Left lobe of liver (tissue), 2 donors: Measurements from ENCODE around the gene TMEM82. TPM values are rescaled to one million over a fixed set of nuclear protein-coding genes. Genes with fewer than 3 reads are reported as not detected.

ENCODE experiments used
- ATAC-seq: fragments of 200-7000 bp; cut with Tn5 transposase; one replicate; pipeline ENCODE4 v1.9.1; 2020; ENCODE audit warnings: mild to moderate bottlenecking, moderate library complexity
- DNase-seq: peaks from one replicate; pipeline ENCODE4 v3.0.0-alpha.2; 2020; ENCODE audit warnings: low spot score
- total RNA-seq: library from RNA; stranded (reverse); gene quantifications from one replicate; pipeline ENCODE4 v1.2.1, GENCODE V29; 2021
- donor health status: DM: no; HTN: no; CAD: no; lungs with moderate emphysema.
- donor health status: DM: no; HTN: yes; CAD: no.

TMEM82 gene
- total RNA-seq, 1 donor from 2014 or later, result 33.0 TPM

- ATAC-seq (no peak), DNase-seq (no peak)
Measured at GRCh38 chr1:15719381-15720120, 22.7 kb upstream of the TMEM82 start.

DNA sequence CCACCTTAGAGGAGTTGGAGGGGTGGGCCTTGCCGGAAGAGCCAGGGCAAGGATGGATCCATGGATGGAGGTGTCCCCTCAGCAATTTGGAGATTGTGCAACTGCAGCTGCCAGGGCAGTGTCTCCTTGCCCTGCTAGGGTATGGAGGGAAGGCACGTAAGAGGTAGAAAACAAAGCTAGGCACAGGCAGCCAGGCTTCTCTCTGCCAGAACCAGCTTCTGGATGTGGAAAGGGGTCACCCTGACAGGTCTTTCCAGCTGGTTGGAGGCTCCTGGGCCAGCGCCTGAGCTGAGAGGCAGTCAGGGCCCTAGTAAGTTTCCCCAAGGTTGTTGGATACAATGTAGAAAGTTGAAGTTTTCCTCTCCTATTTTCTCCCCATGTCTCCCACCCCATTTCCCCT, 21.4 kb upstream of the TMEM82 start:
- ATAC-seq, result no peak

GRCh38 chr1:15722411-15722810, 19.9 kb upstream of the TMEM82 start:
- no peak for DNase-seq
- no peak for ATAC-seq

More for the DNA sequence above, 21.4 kb upstream of the TMEM82 start:
- DNase-seq, result no peak

DNA sequence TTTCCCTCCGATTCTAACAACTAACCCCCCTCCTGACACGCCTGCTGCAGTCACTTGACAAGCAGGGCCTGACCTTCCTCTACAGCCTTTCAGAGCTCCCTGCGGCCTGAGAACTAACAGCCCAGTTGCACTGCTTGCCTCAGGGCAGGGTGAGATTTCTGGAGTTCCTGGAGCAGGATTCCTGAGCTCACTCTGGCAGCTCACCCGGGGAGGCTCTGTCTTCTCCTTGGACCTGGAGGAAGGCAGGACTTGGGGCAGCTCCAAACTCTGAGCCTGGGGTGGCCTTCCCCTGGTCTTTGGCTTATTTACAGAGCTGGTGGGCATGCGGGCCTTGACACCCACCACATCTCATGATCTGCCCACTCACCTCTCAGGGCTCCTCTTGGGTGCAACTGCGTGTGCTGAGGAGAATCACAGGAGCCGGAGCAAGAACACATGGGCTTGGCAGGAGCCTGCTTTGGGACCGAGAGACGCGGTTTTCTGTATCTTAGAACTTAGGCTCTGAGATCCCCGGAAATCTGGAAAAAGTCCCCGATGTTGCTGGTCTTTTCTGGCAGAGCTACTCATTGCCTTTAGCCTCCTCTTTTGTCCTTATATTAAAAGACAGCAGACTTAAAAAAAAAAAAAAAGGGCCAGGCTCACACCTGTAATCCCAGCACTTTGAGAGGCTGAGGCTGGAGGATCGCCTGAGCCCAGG, 19.3 kb upstream of the TMEM82 start:
- DNase-seq (no peak), ATAC-seq (no peak)

- DNase-seq (no peak), ATAC-seq (no peak)
Measured at GRCh38 chr1:15723631-15724246, 18.6 kb upstream of the TMEM82 start.

DNA sequence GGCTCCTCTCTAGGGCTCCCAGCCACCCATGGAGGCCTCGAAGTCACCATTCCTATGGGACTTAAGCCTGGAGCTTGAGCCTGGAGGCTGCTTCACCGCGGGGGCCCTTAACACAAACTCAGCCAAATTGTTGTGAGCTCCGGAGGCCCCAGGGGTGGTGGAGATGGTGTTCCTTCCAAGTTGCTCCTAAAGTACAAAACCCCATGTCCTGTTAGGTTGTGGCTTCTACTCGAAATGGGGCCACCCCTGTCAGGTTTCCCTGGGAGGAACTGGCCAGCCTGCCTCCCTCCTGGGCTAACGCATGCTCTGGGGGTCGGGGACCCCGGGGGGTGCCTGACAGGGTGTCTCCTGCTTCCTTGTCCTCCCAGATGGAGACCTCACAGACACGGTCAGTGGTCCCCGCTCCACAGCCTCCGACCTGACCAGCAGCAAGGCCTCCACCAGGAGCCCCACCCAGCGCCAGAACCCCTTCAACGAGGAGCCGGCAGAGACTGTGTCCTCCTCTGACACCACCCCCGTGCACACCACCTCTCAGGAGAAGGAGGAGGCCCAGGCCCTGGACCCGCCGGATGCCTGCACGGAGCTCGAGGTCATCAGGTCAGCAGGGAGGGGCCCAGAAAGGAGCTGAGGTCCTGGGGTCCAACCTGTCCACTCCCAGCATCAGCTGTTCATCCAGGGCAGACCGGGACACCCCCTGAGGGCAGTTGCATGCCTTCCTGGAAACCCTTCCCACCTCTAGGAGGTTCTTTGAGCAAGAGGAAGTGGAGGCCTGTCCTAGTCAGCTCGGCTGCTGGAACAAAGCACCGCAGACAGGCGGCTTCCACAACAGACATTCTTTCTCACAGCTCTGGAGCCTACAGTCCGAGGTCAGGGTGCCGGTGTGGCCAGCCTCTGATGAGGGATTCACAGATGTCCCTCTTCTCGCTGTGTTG, 17.1 kb upstream of the TMEM82 start:
- ATAC-seq, result no peak

DNA sequence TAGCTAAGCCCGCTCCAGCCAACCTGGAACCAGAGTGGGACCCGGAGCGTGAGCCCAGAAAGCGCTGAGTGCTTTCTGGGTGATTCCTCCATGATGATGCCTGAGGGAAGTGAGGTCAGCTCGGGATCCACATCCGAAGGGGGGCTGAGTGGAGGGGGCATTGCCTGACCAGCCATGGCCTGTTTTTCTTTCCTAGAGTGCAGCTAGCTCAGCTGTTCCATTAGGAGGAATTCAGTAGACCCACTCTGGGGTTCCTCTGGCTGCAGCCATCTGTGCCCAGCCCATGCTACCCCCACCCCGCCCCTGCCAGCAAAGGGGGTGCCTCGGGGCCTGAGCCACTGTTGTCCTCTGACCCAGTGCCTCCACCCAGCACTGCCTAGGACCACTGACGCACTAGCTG, 15.8 kb upstream of the TMEM82 start:
- DNase-seq (no peak), ATAC-seq (no peak)

More for the DNA sequence above, 17.1 kb upstream of the TMEM82 start:
- DNase-seq, result no peak

GRCh38 chr1:15727021-15727420, 15.3 kb upstream of the TMEM82 start:
- DNase-seq, result no peak

GRCh38 chr1:15727424-15727823, 14.9 kb upstream of the TMEM82 start:
- DNase-seq (no peak), ATAC-seq (no peak)

More at GRCh38 chr1:15727021-15727420, 15.3 kb upstream of the TMEM82 start:
- no peak for ATAC-seq

GRCh38 chr1:15727866-15728534, 14.3 kb upstream of the TMEM82 start:
- DNase-seq (no peak), ATAC-seq (no peak)

DNA sequence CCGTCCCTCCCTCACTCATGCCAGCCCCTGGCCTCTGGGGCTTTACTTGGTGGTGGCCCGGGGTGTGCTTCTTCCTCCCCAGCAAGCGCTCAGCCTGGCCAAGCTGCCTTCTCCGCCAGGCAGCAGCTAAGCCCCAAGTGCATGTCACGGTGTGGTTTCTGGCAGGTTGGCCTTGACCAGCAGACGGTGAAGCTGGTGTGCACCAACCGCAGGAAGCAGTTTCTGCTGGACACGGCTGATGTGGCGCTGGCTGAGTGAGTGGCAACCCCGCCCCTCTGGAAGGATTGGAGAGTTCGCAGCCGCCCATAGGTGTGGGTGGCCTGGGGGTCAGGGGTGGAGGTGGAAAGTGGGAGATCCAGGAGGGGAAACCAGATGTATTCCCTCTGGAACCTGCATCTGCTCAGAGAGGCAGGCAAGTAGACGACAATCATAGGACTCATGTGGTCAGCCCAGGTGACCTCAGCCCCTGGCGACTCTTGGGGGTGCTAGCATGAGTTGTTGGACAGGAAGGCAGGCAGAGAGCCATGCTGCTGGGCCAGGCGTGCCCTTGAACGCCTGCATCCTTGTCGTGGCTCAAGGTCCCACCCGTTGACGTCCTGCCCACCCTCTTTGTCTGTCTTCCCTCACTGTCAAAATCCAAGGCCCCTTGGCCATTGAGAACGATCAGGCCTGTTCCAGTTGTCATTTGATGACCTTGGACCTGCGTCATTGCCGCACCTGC, 13.2 kb upstream of the TMEM82 start:
- no peak for DNase-seq
- ATAC-seq, result no peak

GRCh38 chr1:15730423-15730822, 11.9 kb upstream of the TMEM82 start:
- no peak for ATAC-seq
- DNase-seq, result no peak

DNA sequence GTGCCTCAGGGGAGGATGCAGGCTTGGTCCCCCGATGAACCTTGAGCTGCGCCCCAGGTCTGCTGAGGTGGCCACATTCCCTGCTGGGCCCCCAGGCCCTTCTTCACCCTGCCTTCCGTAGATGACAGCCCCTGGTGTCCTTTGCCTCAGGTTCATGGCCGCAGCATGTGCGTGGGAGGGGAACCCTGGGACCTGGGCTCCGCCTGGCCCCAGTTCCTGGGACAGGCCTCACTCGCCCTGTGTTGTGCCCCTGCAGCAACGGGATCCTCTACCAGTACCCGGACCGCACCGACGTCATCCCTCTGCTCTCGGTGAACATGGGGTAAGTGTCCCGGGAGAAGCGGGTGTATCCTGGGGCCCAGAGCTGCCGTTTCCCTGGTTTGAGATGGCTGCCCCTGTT, 11.4 kb upstream of the TMEM82 start:
- ATAC-seq, result no peak
- no peak for DNase-seq

GRCh38 chr1:15731735-15732685, 10.3 kb upstream of the TMEM82 start:
- ATAC-seq (no peak), DNase-seq (no peak)

DNA sequence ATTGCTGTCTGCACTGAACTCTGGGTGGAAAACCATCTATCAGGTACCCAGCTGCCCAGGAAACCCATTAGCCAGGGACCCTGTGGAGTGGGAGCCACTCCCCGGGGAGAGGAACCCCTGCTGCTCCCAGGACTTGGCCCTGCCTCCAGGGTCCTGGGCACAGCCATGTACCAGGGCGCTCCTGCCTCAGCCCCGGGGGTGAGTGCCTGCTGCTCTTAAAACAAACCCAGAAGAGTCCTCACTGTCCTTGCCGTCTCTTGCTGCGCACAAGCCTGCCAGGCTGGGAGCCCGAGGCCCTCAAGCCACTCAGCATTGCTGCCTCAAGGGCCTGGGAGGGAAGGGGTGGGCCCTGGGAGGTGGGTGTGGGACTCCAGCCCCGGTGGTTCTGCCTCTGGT, 9.6 kb upstream of the TMEM82 start:
- no peak for DNase-seq
- ATAC-seq, result no peak

DNA sequence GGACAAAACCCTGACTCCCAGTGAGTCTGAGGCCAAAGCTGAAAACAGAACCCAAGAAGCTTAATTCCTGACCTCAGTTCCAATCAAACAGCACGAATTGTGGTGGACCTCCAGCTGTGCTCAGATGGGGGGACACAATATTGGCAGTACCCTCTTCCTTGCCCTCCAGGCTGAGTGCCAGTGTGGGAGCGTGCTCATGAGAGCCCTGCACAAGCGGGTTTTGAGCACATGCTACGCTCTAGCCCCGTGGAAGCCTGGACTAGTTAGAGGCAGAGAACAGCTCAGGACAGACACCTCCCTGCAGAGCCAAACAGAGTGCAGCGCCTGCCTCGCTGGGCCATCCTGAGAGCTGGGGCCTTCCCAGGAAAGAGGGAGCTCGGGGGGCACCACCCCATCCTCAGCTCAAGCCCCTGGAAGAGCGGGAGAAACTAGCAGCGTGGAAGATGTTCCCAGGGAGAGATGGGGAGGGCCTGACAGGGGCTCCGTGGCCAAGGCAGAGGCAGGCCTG, 9.0 kb upstream of the TMEM82 start:
- DNase-seq, result no peak

GRCh38 chr1:15733726-15734226, 8.5 kb upstream of the TMEM82 start:
- ATAC-seq (no peak), DNase-seq (no peak)

More for the DNA sequence above, 9.0 kb upstream of the TMEM82 start:
- no peak for ATAC-seq

GRCh38 chr1:15734296-15734695, 8.0 kb upstream of the TMEM82 start:
- no peak for ATAC-seq
- DNase-seq, result no peak
